ENCODE results near the gene MPL.

The MPL gene

GRCh38 chr1:43311521-43311920, 26.1 kb upstream of the MPL start:
- Mint-ChIP-seq H3K4me3 (no peak overlapping the region), H3K4me1 (no peaks in the 10 kb centered on the region), H3K36me3 (ENCODE audit: insufficient read depth) (peaks cover 5% of the 10 kb centered on the region), H3K27me3 (peaks cover 19% of the 10 kb centered on the region), H3K27ac (ENCODE audit: low read depth) (no peak overlapping the region), H3K9me3 (no peaks in the 10 kb centered on the region)
- DNase-seq (ENCODE audit: low spot score in 2 of 2) (no peak), ATAC-seq (replicated peaks; ENCODE audit: extremely low read depth, poor library complexity, severe bottlenecking) (no peak)

DNA sequence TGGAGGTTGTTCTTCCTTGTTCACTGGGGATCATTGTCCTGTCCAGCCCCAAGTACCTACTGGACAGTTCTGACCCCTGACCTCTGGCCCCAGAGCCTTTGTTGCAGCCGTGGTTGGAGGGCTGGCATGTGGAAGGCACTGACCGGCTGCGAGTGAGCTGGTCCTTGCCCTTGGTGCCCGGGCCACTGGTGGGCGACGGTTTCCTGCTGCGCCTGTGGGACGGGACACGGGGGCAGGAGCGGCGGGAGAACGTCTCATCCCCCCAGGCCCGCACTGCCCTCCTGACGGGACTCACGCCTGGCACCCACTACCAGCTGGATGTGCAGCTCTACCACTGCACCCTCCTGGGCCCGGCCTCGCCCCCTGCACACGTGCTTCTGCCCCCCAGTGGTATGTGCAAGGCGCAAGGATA, 25.4 kb upstream of the MPL start:
- DNase-seq (ENCODE audit: low spot score in 2 of 2) (no peak), ATAC-seq (replicated peaks; ENCODE audit: extremely low read depth, poor library complexity, severe bottlenecking) (no peak)
- peaks cover 5% of the 10 kb centered on the region for H3K36me3 Mint-ChIP-seq (ENCODE audit: insufficient read depth)
- H3K27me3 Mint-ChIP-seq: peaks cover 17% of the 10 kb centered on the region
- H3K4me3 Mint-ChIP-seq: no peak overlapping the region
- H3K27ac Mint-ChIP-seq (ENCODE audit: low read depth): no peak overlapping the region
- H3K9me3 Mint-ChIP-seq: no peaks in the 10 kb centered on the region
- H3K4me1 Mint-ChIP-seq: no peaks in the 10 kb centered on the region

DNA sequence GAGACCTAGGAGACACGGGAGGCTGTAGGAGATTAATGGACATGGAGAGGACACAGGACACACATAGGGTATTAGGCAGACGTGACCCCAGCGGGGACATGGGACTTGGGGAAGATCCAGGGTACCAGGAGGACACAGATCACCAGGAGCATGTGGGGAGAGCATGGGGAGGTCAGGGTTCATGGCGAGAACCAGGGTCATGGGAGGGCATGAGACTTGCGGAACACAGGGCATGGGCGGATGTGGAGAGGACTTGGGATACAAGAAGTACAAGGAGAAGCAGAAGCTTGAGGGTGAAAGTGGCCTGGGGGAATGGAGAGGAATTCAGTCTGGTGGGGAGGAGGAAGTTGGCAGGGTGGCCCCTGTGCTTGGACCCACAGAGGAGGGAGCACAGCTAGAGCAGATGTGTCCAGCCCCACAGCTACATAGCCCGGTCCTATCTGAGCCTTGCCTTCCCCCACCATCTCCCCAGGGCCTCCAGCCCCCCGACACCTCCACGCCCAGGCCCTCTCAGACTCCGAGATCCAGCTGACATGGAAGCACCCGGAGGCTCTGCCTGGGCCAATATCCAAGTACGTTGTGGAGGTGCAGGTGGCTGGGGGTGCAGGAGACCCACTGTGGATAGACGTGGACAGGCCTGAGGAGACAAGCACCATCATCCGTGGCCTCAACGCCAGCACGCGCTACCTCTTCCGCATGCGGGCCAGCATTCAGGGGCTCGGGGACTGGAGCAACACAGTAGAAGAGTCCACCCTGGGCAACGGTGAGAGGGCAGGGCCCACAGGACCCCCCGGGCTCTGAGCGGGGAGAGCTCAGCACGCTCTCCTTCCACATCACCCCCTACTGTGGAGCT, 24.7 kb upstream of the MPL start:
- no peak for ATAC-seq (replicated peaks; ENCODE audit: extremely low read depth, poor library complexity, severe bottlenecking)
- H3K36me3 Mint-ChIP-seq (ENCODE audit: insufficient read depth): peaks cover 4% of the 10 kb centered on the region
- no peak overlapping the region for H3K4me3 Mint-ChIP-seq
- DNase-seq (ENCODE audit: low spot score in 2 of 2): no peak
- H3K4me1 Mint-ChIP-seq: no peaks in the 10 kb centered on the region
- peaks cover 10% of the 10 kb centered on the region for H3K27me3 Mint-ChIP-seq
- no peaks in the 10 kb centered on the region for H3K9me3 Mint-ChIP-seq
- no peak overlapping the region for H3K27ac Mint-ChIP-seq (ENCODE audit: low read depth)

DNA sequence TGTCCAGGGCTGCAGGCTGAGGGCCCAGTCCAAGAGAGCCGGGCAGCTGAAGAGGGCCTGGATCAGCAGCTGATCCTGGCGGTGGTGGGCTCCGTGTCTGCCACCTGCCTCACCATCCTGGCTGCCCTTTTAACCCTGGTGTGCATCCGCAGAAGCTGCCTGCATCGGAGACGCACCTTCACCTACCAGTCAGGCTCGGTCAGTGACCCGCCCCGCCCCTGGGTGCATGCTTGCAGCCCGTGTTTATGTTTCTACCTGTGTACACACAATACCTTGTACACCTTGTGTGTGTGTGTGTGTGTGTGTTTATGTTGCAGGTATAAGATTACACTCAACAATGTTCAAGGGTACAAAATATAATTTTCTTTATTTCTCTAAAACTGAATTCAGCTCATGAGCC, 23.8 kb upstream of the MPL start:
- H3K36me3 Mint-ChIP-seq (ENCODE audit: insufficient read depth): peaks cover 2% of the 10 kb centered on the region

GRCh38 chr1:43314233-43314632, 23.4 kb upstream of the MPL start:
- peaks cover 2% of the 10 kb centered on the region for H3K36me3 Mint-ChIP-seq (ENCODE audit: insufficient read depth)
- H3K4me3 Mint-ChIP-seq: no peak overlapping the region
- DNase-seq (ENCODE audit: low spot score in 2 of 2) (no peak), ATAC-seq (replicated peaks; ENCODE audit: extremely low read depth, poor library complexity, severe bottlenecking) (no peak)
- no peaks in the 10 kb centered on the region for H3K9me3 Mint-ChIP-seq
- no peaks in the 10 kb centered on the region for H3K27me3 Mint-ChIP-seq
- no peaks in the 10 kb centered on the region for H3K4me1 Mint-ChIP-seq
- no peak overlapping the region for H3K27ac Mint-ChIP-seq (ENCODE audit: low read depth)

More for the DNA sequence above, 23.8 kb upstream of the MPL start:
- Mint-ChIP-seq H3K27ac (ENCODE audit: low read depth) (no peak overlapping the region), H3K4me1 (no peaks in the 10 kb centered on the region), H3K27me3 (peaks cover 2% of the 10 kb centered on the region), H3K4me3 (no peak overlapping the region), H3K9me3 (no peaks in the 10 kb centered on the region)
- ATAC-seq (replicated peaks; ENCODE audit: extremely low read depth, poor library complexity, severe bottlenecking): no peak
- no peak for DNase-seq (ENCODE audit: low spot score in 2 of 2)

DNA sequence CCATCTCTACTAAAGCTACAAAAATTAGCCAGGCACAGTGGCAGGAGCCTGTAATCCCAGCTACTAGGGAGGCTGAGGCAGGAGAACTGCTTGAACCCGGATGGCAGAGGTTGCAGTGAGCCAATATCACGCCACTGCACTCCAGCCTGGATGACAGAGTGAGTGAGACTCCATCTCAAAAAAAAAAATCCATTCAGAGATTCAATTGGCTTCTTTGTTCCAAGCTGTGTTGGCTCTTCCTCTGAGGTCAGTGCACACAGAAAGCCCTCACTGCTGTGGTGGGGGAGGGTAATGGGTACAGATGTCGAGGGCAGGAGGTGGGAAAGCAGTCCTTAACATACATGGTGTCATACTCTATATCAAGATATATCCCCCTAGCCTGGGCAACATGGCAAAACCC, 22.1 kb upstream of the MPL start:
- H3K4me3 Mint-ChIP-seq: no peak overlapping the region
- peaks cover 2% of the 10 kb centered on the region for H3K36me3 Mint-ChIP-seq (ENCODE audit: insufficient read depth)
- ATAC-seq (replicated peaks; ENCODE audit: extremely low read depth, poor library complexity, severe bottlenecking) (no peak), DNase-seq (ENCODE audit: low spot score in 2 of 2) (no peak)
- no peaks in the 10 kb centered on the region for H3K27me3 Mint-ChIP-seq
- no peaks in the 10 kb centered on the region for H3K9me3 Mint-ChIP-seq
- H3K27ac Mint-ChIP-seq (ENCODE audit: low read depth): no peak overlapping the region
- no peaks in the 10 kb centered on the region for H3K4me1 Mint-ChIP-seq

DNA sequence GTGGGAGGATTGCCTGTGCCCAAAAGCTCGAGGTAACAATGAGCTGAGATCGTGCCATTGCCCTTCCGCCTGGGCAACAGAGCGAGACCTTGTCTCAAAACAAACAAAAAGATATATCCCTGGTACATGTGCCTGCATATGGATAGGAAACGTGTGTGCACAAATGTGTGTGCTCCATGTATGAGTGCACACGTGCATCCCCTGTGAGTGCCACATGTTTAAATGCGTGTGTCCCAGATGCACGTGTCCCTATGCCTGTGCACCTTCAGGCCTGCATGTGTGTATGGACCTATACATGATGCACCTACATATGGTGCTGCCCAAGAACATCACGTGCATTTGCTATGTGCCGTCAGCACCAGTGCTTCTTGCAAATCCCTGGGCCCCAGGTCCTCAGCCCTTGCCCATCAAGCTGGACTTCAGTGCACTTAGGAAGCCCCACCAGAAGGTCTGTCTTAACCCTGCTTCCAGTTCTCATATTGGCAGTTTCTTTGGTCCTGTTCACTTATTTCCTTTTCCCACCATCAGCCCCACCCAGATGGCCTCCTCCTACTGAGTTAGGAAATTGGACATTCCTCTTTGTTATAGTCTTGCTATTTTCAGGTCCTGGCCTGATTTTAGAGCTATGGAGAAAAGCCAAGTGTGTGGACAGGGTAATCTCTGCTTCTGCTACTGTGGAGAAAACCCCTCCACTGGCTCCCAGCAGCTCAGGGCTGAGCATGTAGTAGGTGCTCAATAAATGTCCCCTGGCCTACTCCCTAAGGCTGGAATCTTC, 21.5 kb upstream of the MPL start:
- H3K27me3 Mint-ChIP-seq: no peaks in the 10 kb centered on the region
- DNase-seq (ENCODE audit: low spot score in 2 of 2): no peak
- H3K9me3 Mint-ChIP-seq: no peaks in the 10 kb centered on the region
- no peaks in the 10 kb centered on the region for H3K4me1 Mint-ChIP-seq
- H3K4me3 Mint-ChIP-seq: no peak overlapping the region
- peaks cover 2% of the 10 kb centered on the region for H3K36me3 Mint-ChIP-seq (ENCODE audit: insufficient read depth)
- ATAC-seq (replicated peaks; ENCODE audit: extremely low read depth, poor library complexity, severe bottlenecking): no peak
- H3K27ac Mint-ChIP-seq (ENCODE audit: low read depth): no peak overlapping the region

DNA sequence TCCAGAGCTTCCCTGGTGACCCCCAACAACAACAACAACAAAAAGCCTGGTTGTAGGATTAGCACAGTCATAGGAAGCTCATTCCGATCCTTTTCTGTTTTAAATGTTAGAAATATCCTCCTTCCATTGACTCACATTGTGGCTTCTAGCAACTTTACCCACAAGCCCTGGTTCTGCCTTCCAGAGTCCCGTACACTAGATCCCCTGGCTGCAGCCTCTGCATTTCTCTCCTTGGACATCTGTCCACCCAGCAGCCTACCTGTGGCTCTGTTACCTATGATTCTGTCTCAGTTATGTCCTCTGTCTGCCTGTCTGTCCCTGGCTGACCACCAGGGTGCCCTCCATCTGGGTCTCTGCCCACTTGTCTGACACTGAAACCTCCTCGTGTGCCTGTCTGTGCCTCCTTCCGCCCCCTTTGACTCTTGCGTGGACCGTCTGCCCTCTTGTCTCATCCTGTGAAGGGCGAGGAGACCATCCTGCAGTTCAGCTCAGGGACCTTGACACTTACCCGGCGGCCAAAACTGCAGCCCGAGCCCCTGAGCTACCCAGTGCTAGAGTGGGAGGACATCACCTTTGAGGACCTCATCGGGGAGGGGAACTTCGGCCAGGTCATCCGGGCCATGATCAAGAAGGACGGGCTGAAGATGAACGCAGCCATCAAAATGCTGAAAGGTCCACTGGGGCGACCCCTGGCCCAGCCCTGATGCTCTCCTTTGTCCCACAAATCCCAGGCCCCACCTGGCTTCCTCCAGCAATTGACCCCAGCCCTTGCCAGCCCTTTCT, 20.7 kb upstream of the MPL start:
- no peak overlapping the region for H3K27ac Mint-ChIP-seq (ENCODE audit: low read depth)
- DNase-seq (ENCODE audit: low spot score in 2 of 2) (no peak), ATAC-seq (replicated peaks; ENCODE audit: extremely low read depth, poor library complexity, severe bottlenecking) (no peak)
- no peaks in the 10 kb centered on the region for H3K4me1 Mint-ChIP-seq
- no peak overlapping the region for H3K4me3 Mint-ChIP-seq
- peaks cover 2% of the 10 kb centered on the region for H3K36me3 Mint-ChIP-seq (ENCODE audit: insufficient read depth)
- no peaks in the 10 kb centered on the region for H3K27me3 Mint-ChIP-seq
- H3K9me3 Mint-ChIP-seq: no peaks in the 10 kb centered on the region

- Mint-ChIP-seq H3K9me3 (no peaks in the 10 kb centered on the region), H3K4me1 (no peaks in the 10 kb centered on the region), H3K36me3 (ENCODE audit: insufficient read depth) (peaks cover 2% of the 10 kb centered on the region), H3K27me3 (no peaks in the 10 kb centered on the region), H3K4me3 (no peak overlapping the region), H3K27ac (ENCODE audit: low read depth) (no peak overlapping the region)
- ATAC-seq (replicated peaks; ENCODE audit: extremely low read depth, poor library complexity, severe bottlenecking): no peak
- DNase-seq (ENCODE audit: low spot score in 2 of 2): no peak
Measured at GRCh38 chr1:43317817-43318471, 19.7 kb upstream of the MPL start.

GRCh38 chr1:43318831-43319230, 18.8 kb upstream of the MPL start:
- H3K4me1 Mint-ChIP-seq: no peaks in the 10 kb centered on the region
- H3K4me3 Mint-ChIP-seq: no peak overlapping the region
- H3K27me3 Mint-ChIP-seq: no peaks in the 10 kb centered on the region
- no peak overlapping the region for H3K27ac Mint-ChIP-seq (ENCODE audit: low read depth)
- peaks cover 2% of the 10 kb centered on the region for H3K36me3 Mint-ChIP-seq (ENCODE audit: insufficient read depth)
- ATAC-seq (replicated peaks; ENCODE audit: extremely low read depth, poor library complexity, severe bottlenecking) (no peak), DNase-seq (ENCODE audit: low spot score in 2 of 2) (no peak)
- no peaks in the 10 kb centered on the region for H3K9me3 Mint-ChIP-seq

GRCh38 chr1:43319288-43319687, 18.3 kb upstream of the MPL start:
- ATAC-seq (replicated peaks; ENCODE audit: extremely low read depth, poor library complexity, severe bottlenecking): no peak
- Mint-ChIP-seq H3K4me1 (no peaks in the 10 kb centered on the region), H3K4me3 (no peak overlapping the region), H3K27ac (ENCODE audit: low read depth) (no peak overlapping the region), H3K27me3 (no peaks in the 10 kb centered on the region), H3K9me3 (no peaks in the 10 kb centered on the region), H3K36me3 (ENCODE audit: insufficient read depth) (peaks cover 2% of the 10 kb centered on the region)
- no peak for DNase-seq (ENCODE audit: low spot score in 2 of 2)

GRCh38 chr1:43319766-43320165, 17.9 kb upstream of the MPL start:
- DNase-seq (ENCODE audit: low spot score in 2 of 2): no peak
- H3K4me3 Mint-ChIP-seq: no peak overlapping the region
- no peak for ATAC-seq (replicated peaks; ENCODE audit: extremely low read depth, poor library complexity, severe bottlenecking)
- no peak overlapping the region for H3K27ac Mint-ChIP-seq (ENCODE audit: low read depth)
- peaks cover 2% of the 10 kb centered on the region for H3K36me3 Mint-ChIP-seq (ENCODE audit: insufficient read depth)
- no peaks in the 10 kb centered on the region for H3K9me3 Mint-ChIP-seq
- H3K27me3 Mint-ChIP-seq: no peaks in the 10 kb centered on the region
- H3K4me1 Mint-ChIP-seq: no peaks in the 10 kb centered on the region
